Thoracic aorta (tissue), 2 donors: Measurements from ENCODE around the gene REC8. TPM values are rescaled to one million over a fixed set of nuclear protein-coding genes. Genes with fewer than 3 reads are reported as not detected.

Experiments
- ATAC-seq: fragments of 150-250 bp; one replicate; pipeline ENCODE4 v1.8.0; 2017; ENCODE audit warnings: low read depth; ENCODE audit not compliant: insufficient number of reproducible peaks, low FRiP score
- DNase-seq: peaks from one replicate; pipeline ENCODE4 v3.0.0-alpha.2; 2020; ENCODE audit warnings: low spot score
- H3K27ac ChIP-seq, 2 donors: fragments of 200-600 bp; sonication (generic); 1 replicate in 1 of 2; 2 replicates in 1 of 2; pipeline ENCODE4 v1.5.1; 2016; ENCODE audit warnings: mild to moderate bottlenecking in 2 of 2, moderate library complexity in 2 of 2
- H3K27me3 ChIP-seq: fragments of 200-600 bp; sonication (generic); replicated peaks from 2 replicates; pipeline ENCODE4 v1.6.0; 2016; ENCODE audit warnings: mild to moderate bottlenecking; ENCODE audit not compliant: insufficient read depth
- H3K36me3 ChIP-seq: fragments of 200-600 bp; sonication (generic); one replicate; pipeline ENCODE4 v1.5.1; 2016
- H3K4me1 ChIP-seq, 2 donors: fragments of 200-600 bp; sonication (generic); 1 replicate in 1 of 2; 2 replicates in 1 of 2; pipeline versions ENCODE4 v1.5.1 to v1.6.0; 2016; ENCODE audit warnings: low read depth in 2 of 2, mild to moderate bottlenecking in 1 of 2; ENCODE audit not compliant: control insufficient read depth in 1 of 2
- H3K4me3 ChIP-seq: fragments of 200-600 bp; sonication (generic); 2 replicates; pipeline ENCODE4 v1.5.1; 2016; ENCODE audit warnings: mild to moderate bottlenecking
- H3K9me3 ChIP-seq: fragments of 200-600 bp; sonication (generic); 2 replicates; pipeline ENCODE4 v1.5.1; 2016
- total RNA-seq, 2 donors: library from RNA; depleted of rRNA; stranded (reverse); fragments of >200 nt; gene quantifications; one replicate each; pipeline versions ENCODE4 v1.1.0 to v1.2.3, GENCODE V29; 2016
- TF ChIP-seq, protein P1 (sequence below): fragments of 200-600 bp; sonication (generic); IDR thresholded peaks from one replicate; pipeline ENCODE4 v1.5.1; 2019; ENCODE audit warnings: antibody characterized with exemption

Gene REC8
- total RNA-seq, 2 donors from 2014 or later: 13.1 to 23.6 TPM

DNA sequence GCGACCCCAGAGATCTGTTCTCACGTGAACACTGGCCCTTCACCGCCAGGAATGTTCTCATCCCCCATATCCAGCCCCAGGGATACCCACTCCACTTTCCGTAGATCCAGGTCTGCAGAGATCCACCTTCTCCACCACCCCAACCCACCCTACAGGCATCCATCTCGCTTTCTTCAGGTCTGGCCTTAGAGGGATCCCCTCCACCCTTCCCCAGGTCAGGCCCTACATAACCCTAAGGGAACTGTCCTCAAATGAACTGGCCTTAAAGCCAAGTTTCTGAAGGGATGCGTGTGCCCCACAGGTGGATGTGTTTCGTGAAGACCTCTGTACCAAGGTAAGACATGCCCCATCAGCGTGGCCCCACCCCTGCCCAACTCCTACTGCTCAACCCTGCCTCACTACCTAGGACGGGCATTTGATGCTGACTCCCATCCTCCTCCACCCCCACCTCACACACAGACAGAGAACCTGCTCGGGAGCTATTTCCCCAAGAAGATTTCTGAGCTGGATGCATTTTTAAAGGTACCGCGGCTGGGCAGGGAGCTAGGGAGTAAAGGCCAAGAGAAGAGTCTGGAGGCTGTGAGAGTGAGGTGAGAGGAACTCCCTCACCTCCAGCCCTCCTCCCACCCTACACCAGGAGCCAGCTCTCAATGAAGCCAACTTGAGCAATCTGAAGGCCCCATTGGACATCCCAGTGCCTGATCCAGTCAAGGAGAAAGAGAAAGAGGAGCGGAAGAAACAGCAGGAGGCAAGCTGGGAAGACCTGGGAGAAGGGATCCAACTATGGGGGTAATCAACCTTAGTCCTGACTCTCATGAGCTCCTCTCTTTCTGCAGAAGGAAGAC is 35.0 kb upstream of the REC8 start:
- DNase-seq: no peak

DNA sequence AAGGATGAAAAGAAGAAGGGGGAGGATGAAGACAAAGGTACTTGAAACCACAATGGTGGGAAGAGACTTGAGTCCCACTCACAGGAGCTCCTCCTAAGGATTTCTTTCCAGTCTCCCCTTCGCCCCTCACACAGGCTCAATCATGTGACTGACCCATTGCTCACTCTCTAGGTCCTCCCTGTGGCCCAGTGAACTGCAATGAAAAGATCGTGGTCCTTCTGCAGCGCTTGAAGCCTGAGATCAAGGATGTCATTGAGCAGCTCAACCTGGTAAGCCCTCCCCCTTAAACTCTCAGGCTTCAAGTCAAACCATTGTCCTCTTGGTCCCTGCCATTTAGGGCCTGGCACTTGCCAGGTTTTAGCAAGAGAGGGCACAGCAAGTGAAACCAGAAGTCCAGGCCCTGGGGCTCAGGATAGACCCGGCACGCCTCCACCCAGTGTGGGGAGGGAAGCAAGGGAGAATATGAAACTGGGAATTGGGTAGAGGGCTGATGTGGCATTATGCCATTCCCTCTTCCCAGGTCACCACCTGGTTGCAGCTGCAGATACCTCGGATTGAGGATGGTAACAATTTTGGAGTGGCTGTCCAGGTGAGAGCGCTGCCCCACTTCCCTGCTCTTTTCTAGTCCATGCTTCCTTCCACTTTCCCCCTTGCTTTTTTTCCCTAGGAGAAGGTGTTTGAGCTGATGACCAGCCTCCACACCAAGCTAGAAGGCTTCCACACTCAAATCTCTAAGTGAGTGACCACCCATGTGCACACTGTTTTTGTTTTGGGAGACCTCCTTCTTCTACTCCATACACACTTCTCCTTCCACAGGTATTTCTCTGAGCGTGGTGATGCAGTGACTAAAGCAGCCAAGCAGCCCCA is 34.1 kb upstream of the REC8 start:
- TF ChIP-seq, protein P1, sequence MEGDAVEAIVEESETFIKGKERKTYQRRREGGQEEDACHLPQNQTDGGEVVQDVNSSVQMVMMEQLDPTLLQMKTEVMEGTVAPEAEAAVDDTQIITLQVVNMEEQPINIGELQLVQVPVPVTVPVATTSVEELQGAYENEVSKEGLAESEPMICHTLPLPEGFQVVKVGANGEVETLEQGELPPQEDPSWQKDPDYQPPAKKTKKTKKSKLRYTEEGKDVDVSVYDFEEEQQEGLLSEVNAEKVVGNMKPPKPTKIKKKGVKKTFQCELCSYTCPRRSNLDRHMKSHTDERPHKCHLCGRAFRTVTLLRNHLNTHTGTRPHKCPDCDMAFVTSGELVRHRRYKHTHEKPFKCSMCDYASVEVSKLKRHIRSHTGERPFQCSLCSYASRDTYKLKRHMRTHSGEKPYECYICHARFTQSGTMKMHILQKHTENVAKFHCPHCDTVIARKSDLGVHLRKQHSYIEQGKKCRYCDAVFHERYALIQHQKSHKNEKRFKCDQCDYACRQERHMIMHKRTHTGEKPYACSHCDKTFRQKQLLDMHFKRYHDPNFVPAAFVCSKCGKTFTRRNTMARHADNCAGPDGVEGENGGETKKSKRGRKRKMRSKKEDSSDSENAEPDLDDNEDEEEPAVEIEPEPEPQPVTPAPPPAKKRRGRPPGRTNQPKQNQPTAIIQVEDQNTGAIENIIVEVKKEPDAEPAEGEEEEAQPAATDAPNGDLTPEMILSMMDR: no peak
- peaks cover 17 to 36% of the 10 kb centered on the region in 2 donors for H3K4me1 ChIP-seq
- H3K9me3 ChIP-seq: no peaks in the 10 kb centered on the region
- H3K27ac ChIP-seq: no peak overlapping the region
- H3K36me3 ChIP-seq: peaks cover 13% of the 10 kb centered on the region
- DNase-seq (no peak), ATAC-seq (no peak)
- H3K4me3 ChIP-seq: no peak overlapping the region
- no peaks in the 10 kb centered on the region for H3K27me3 ChIP-seq

More for the DNA sequence above, 35.0 kb upstream of the REC8 start:
- TF ChIP-seq, protein P1: no peak
- Histone ChIP-seq H3K27ac (peak overlapping the region; percentile 57 to 84), H3K9me3 (no peaks in the 10 kb centered on the region), H3K4me1 (peaks cover 13 to 31% of the 10 kb centered on the region in 2 donors), H3K36me3 (peaks cover 13% of the 10 kb centered on the region), H3K27me3 (no peaks in the 10 kb centered on the region), H3K4me3 (peak overlapping the region; percentile 95)
- no peak for ATAC-seq

DNA sequence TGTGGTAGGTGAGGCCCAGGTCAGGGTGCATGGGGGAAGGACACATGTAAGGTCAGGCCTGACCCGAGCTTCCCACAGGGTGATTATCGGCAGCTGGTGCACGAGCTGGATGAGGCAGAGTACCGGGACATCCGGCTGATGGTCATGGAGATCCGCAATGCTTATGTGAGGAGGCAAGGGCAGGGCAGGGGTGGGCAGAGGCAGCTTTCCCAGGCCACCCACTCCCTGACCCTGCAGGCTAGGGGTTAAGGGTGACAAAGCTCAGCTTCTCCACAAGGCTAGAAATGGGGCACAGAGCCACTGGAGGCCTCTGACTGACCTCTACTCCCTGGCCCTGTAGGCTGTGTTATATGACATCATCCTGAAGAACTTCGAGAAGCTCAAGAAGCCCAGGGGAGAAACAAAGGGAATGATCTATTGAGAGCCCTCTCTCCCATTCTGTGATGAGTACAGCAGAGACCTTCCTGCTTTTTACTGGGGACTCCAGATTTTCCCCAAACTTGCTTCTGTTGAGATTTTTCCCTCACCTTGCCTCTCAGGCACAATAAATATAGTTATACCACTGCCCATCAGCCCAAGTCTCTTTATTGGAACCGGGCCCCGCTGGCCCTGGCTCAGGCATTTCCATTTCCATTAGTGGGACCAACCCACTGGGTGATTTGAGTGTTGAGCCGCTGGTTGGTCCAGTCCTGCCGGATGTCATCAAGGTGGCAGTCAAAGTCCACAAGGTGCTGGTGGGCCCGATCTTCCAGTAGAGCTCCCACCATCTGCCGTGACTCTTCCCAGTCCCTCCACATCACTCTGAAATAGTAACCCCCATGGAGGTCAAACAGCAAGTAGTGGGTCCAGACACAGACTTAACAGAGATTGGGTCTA is 33.2 kb upstream of the REC8 start:
- no peak for DNase-seq
- H3K27me3 ChIP-seq: no peaks in the 10 kb centered on the region
- no peak overlapping the region for H3K4me3 ChIP-seq
- H3K9me3 ChIP-seq: no peaks in the 10 kb centered on the region
- TF ChIP-seq, protein P1: no peak
- H3K27ac ChIP-seq: no peak overlapping the region
- ATAC-seq: no peak
- H3K4me1 ChIP-seq: peaks cover 17 to 36% of the 10 kb centered on the region in 2 donors
- peaks cover 13% of the 10 kb centered on the region for H3K36me3 ChIP-seq

DNA sequence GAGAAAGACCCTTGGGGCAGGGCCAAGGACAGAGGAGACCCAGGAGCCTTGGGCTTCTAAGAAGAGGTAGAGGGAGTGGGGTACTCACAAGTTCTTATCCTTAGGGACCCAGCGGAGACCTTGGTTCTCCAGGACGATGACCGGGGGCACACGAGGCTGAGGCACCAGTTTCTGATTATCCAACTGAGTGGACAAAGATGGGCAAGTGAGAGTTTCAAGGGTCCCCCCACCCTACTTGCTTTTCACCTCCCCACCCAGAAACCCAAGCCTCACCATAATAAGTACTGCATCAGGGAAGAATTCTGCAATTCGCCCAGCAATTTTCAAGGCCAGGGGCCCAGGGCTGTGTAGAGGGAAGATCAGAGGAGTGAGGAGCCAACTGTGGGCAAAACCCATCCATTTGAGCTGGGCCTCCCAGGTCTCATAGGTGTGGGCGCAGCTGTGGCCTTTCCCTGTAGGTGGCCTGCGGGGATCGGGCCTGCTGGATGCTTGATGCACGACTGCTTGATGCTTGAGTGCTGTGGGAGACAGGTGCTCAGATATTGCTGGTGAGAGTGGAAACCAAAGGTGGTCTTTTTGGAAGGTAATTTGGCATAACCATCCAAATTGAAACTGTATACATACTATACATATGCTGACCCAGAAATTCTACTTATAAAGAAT is 32.5 kb upstream of the REC8 start:
- Histone ChIP-seq H3K9me3 (no peaks in the 10 kb centered on the region), H3K4me1 (peaks cover 17 to 36% of the 10 kb centered on the region in 2 donors), H3K4me3 (no peak overlapping the region), H3K27ac (no peak overlapping the region), H3K27me3 (no peaks in the 10 kb centered on the region), H3K36me3 (peaks cover 13% of the 10 kb centered on the region)
- DNase-seq (no peak), ATAC-seq (no peak)
- TF ChIP-seq, protein P1: no peak
